HepG2 (cell line): ENCODE data around the gene HBEGF. TPM values are rescaled to one million over a fixed set of nuclear protein-coding genes. Genes with fewer than 3 reads are reported as not detected.

Experiments
- ATAC-seq: fragments of 200-7000 bp; cut with Tn5 transposase; 3 replicates; pipeline ENCODE4 v1.9.1; 2020; ENCODE audit warnings: mild to moderate bottlenecking, moderate library complexity
- BruUV-seq: library from RNA; stranded (reverse); fragments of 400-500 nt; replicated peaks from 2 replicates; lab custom pipeline; 2021; lab: Mats Ljungman, UMichigan
- CTCF ChIA-PET: fragments of 300-600 bp; formaldehyde crosslinking; extraction: SDS; loops from one replicate; lab custom pipeline; 2021; ENCODE audit warnings: low total read pairs, inconsistent platforms, low intra/inter-chr PET ratio; lab: Yijun Ruan, JAX
- POLR2A ChIA-PET: fragments of 350-600 bp; sonication (Branson Sonifier 250); formaldehyde crosslinking; loops from one replicate; lab custom pipeline; 2020; ENCODE audit warnings: antibody characterized with exemption, inconsistent platforms; lab: Yijun Ruan, JAX
- DNase-seq: peaks from one replicate; pipeline ENCODE4 v3.0.0-alpha.2; 2015; ENCODE audit warnings: low spot score
- FAIRE-seq: peaks from 3 replicates; lab custom pipeline; 2011; peaks lifted over from hg19 to GRCh38; lab: Jason Lieb, UNC
- H2AFZ ChIP-seq: one replicate; pipeline ENCODE4 v1.6.1; 2011; ENCODE audit warnings: low read length, inconsistent platforms
- H3K27ac ChIP-seq: fragments of 300-600 bp; 3 replicates; pipeline ENCODE4 v1.8.0; 2011; ENCODE audit warnings: mixed run types, mild to moderate bottlenecking, mixed read lengths, low read length, inconsistent platforms; ENCODE audit not compliant: insufficient read depth; ENCODE audit errors: extremely low read length
- H3K27me3 ChIP-seq, 2 experiments: fragments of 200-600 bp in 1 of 2; 2 replicates in 1 of 2; 3 replicates in 1 of 2; pipeline versions ENCODE4 v1.6.0 to v1.8.0; 2011; ENCODE audit warnings: low read length in 2 of 2, mild to moderate bottlenecking in 2 of 2, moderate library complexity in 2 of 2, inconsistent platforms in 1 of 2; ENCODE audit not compliant: insufficient read depth in 2 of 2, control insufficient read depth in 1 of 2
- H3K36me3 ChIP-seq, 2 experiments: fragments of 200-600 bp in 1 of 2; replicated peaks in 1 of 2; 2 replicates in 1 of 2; 3 replicates in 1 of 2; pipeline versions ENCODE4 v1.5.1 to v1.8.0; 2011; ENCODE audit warnings: low read length in 2 of 2, inconsistent platforms in 1 of 2; ENCODE audit not compliant: insufficient read depth in 2 of 2, control insufficient read depth in 1 of 2
- H3K4me1 ChIP-seq: 2 replicates; pipeline ENCODE4 v1.5.1; 2012; ENCODE audit warnings: low read length, inconsistent platforms; ENCODE audit not compliant: insufficient read depth
- H3K4me2 ChIP-seq: 2 replicates; pipeline ENCODE4 v1.6.0; 2011; ENCODE audit warnings: low read depth, low read length, inconsistent platforms
- H3K4me3 ChIP-seq, 3 experiments: fragments of 200-600 bp in 1 of 3; sonication (generic), shearing (Covaris generic) in 1 of 3; replicated peaks in 1 of 3; 2 replicates each; pipeline ENCODE4 v1.5.1; 2011 to 2016; ENCODE audit warnings: low read length in 3 of 3, inconsistent platforms in 2 of 3, low read depth in 2 of 3, mild to moderate bottlenecking in 2 of 3, control low read depth in 1 of 3, mixed read lengths in 1 of 3; ENCODE audit not compliant: insufficient read depth in 1 of 3
- H3K79me2 ChIP-seq: one replicate; pipeline ENCODE4 v1.6.1; 2011; ENCODE audit warnings: low read length, inconsistent platforms; ENCODE audit not compliant: insufficient read depth
- H3K9ac ChIP-seq: 2 replicates; pipeline ENCODE4 v1.6.0; 2011; ENCODE audit warnings: mild to moderate bottlenecking, low read depth, low read length, inconsistent platforms; ENCODE audit not compliant: insufficient read depth
- H3K9me3 ChIP-seq: 2 replicates; pipeline ENCODE4 v1.5.1; 2012; ENCODE audit warnings: mild to moderate bottlenecking, low read length
- H4K20me1 ChIP-seq: 2 replicates; pipeline ENCODE4 v1.6.0; 2011; ENCODE audit warnings: inconsistent platforms, mild to moderate bottlenecking, low read length, moderate library complexity; ENCODE audit not compliant: insufficient read depth
- KLF12 ChIP-seq: sonication (generic); formaldehyde crosslinking; IDR thresholded peaks from 2 replicates; pipeline ENCODE4 v1.4.0; 2020; ENCODE audit warnings: missing genetic modification reagents, borderline replicate concordance
- KLF15 ChIP-seq: sonication (generic); formaldehyde crosslinking; IDR thresholded peaks from 2 replicates; pipeline ENCODE4 v1.8.1; 2023; ENCODE audit warnings: borderline replicate concordance, mild to moderate bottlenecking, inconsistent platforms, missing genetic modification reagents, mixed read lengths
- MAFK ChIP-seq, 2 experiments: IDR thresholded peaks in 1 of 2; conservative IDR thresholded peaks in 1 of 2; 2 replicates each; pipeline ENCODE4 v1.6.1; 2011; ENCODE audit warnings: improper control_type of control experiment in 2 of 2, low read length in 2 of 2
- MTF2 ChIP-seq: sonication (generic); formaldehyde crosslinking; IDR thresholded peaks from 2 replicates; pipeline ENCODE4 v1.5.0; 2020; ENCODE audit warnings: missing genetic modification reagents, borderline replicate concordance
- NPAS2 ChIP-seq: sonication (generic); formaldehyde crosslinking; IDR thresholded peaks from 2 replicates; pipeline ENCODE4 v1.8.0; 2022; ENCODE audit warnings: mild to moderate bottlenecking, missing genetic modification reagents, borderline replicate concordance
- ZNF33B ChIP-seq: sonication (generic); formaldehyde crosslinking; IDR thresholded peaks from 2 replicates; pipeline ENCODE4 v1.5.1; 2020; ENCODE audit warnings: mild to moderate bottlenecking, missing genetic modification reagents
- ZNF549 ChIP-seq: sonication (generic); formaldehyde crosslinking; IDR thresholded peaks from 2 replicates; pipeline ENCODE4 v1.5.0; 2020; ENCODE audit warnings: missing genetic modification reagents
- WGBS: methylation state at CpG from one replicate; pipeline ENCODE4 v1.1.6; 2017; ENCODE audit warnings: low lambda C conversion rate; 5-methylcytosine and 5-hydroxymethylcytosine counted together
- in situ Hi-C: cut with HindIII; loops from 2 replicates; pipeline ENCODE4 v1.10.0; 2017; ENCODE audit warnings: low pct_unique_long_range_greater_than_20kb; ENCODE audit not compliant: extremely low pct_ligation_motif_present
- intact Hi-C: fragments of 100-400 bp; cut with micrococcal nuclease; formaldehyde crosslinking; loops from one replicate; pipeline ENCODE4 v1.10.0; 2022; ENCODE audit not compliant: unreplicated experiment
- polyA plus RNA-seq, 8 experiments: library from polyadenylated mRNA; depleted of rRNA in 3 of 8; stranded (reverse) in 7 of 8; unstranded in 1 of 8; fragments of >200 nt; fragmentation: Illumina TruSeq in 4 of 8; extraction: Trizol in 4 of 8; gene quantifications; 2 replicates each; pipeline versions ENCODE4 v1.2.1 to v1.2.3, GENCODE V29; 2011 to 2016; ENCODE audit warnings: low read depth in 4 of 8, missing spikeins in 1 of 8, mixed read lengths in 1 of 8; ENCODE audit not compliant: insufficient read depth in 1 of 8
- total RNA-seq, 5 experiments: library from RNA; depleted of rRNA; stranded (reverse); fragments of >200 nt; fragmentation: Illumina TruSeq; extraction: Trizol; gene quantifications; 2 replicates each; pipeline ENCODE4 v1.2.3, GENCODE V29; 2016; ENCODE audit warnings: low read depth in 1 of 5

HBEGF gene
- total and polyA plus RNA-seq, 2 of the 13 experiments (the other 11 are each of a cell fraction or from before 2014, with no cell fraction given) = 1.7 to 5.0 TPM

- Histone ChIP-seq H3K79me2 (no peaks in the 10 kb centered on the region), H3K27ac (no peak overlapping the region), H4K20me1 (no peaks in the 10 kb centered on the region), H3K4me1 (peaks cover 24% of the 10 kb centered on the region), H3K36me3 (no peaks in the 10 kb centered on the region), H3K9me3 (no peaks in the 10 kb centered on the region), H3K27me3 (no peaks in the 10 kb centered on the region; a peak in 2 of 5 replicates), H3K4me3 (no peak overlapping the region), H2AFZ (no peak overlapping the region), H3K4me2 (no peak overlapping the region), H3K9ac (no peak overlapping the region)
- ATAC-seq (no peak), FAIRE-seq (no peak), DNase-seq (no peak)
- ChIA-PET CTCF (no interaction called here), POLR2A (no interaction called here)
- no TSS peak for BruUV-seq
- intact Hi-C loops = no loop called here
- WGBS = 27% methylated on average over 5 of the region's 5 CpGs
- TF ChIP-seq ZNF549 = no peak
- TF ChIP-seq KLF12 (CRISPR knock-in tag) = no peak
- no peak for TF ChIP-seq NPAS2
- no peak for TF ChIP-seq MTF2 (CRISPR knock-in tag)
- TF ChIP-seq, all 625 proteins: peak for 0
- in situ Hi-C loops = no loop called here
Observed at GRCh38 chr5:140317859-140318258, 28.5 kb downstream of the HBEGF start.

DNA sequence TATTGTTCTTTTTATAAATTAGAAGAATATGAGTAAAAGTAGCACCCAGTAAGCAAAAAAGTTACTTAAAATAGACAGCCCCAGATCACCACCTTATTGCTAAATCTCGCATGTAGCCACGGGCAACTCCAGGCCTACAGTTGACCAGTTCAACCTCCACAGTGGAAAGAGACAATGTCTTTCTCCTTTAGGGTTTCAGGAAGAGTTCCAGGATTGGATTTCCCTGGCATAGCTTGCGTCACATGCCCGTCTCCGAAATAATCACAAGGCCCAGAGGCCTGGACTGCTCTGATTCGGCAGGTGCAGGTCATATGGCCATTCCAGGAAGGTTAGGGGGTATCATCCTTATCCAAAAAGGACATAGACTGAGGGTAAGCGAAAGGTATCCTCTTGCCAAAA, 33.6 kb downstream of the HBEGF start:
- Histone ChIP-seq H4K20me1 (no peaks in the 10 kb centered on the region), H3K27me3 (no peaks in the 10 kb centered on the region; a peak in 2 of 5 replicates), H3K4me1 (peaks cover 29% of the 10 kb centered on the region), H3K36me3 (no peaks in the 10 kb centered on the region), H3K79me2 (no peaks in the 10 kb centered on the region), H3K9me3 (no peaks in the 10 kb centered on the region), H3K9ac (no peak overlapping the region), H3K27ac (no peak overlapping the region), H3K4me3 (no peak overlapping the region), H3K4me2 (no peak overlapping the region), H2AFZ (no peak overlapping the region)
- 48% methylated on average over 7 of the region's 7 CpGs for WGBS
- in situ Hi-C loops (no loop called here), intact Hi-C loops (no loop called here)
- ChIA-PET POLR2A (no interaction called here), CTCF (no interaction called here)
- no peak for TF ChIP-seq KLF15 (CRISPR knock-in tag)
- TF ChIP-seq MAFK (conservative IDR thresholded peaks at IDR 0.05 in 1 of 2, IDR thresholded peaks at IDR 0.05 in 1 of 2; ENCODE audit: low read length in 2 of 2) = no peak
- TF ChIP-seq ZNF33B (CRISPR knock-in tag) = no peak
- no peak for ATAC-seq
- no peak for DNase-seq
- no peak for FAIRE-seq
- BruUV-seq = no TSS peak
